Measurements from ENCODE around the gene CREG2.

The CREG2 gene

DNA sequence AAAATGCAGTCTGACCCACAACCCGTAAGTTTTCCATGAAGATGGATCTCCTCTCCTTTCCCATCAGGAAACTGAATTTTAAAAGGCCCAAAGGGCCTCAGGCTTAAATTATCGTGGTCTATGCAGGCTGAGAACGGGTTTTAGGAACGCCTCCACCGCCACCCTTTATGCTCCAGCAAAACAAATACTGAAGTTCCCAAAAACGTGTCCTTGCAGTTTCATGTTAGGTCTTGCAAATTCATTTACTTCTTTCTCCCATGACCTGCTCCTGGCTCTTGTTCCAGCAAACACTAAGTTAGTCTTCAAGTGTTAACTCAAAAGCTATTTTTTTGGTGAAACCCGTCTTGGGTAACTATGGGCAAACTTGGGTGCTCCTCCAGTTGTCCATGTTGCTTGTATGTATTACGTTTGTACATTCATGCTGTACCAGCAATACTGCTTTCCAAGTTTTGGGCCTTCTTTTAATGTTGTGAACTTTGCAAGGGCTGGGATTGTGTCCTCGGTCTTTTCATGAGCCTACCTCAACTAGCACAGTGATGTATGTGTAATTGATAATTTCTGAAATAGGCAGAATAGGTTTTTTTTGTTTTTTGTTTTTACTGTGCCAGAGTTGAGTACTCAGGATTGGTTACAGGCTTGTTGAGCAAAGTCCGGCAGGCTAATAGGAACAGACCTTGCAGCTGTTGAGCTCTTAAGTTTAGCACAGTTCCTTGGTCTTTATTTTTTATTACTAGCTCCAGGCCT, 77.0 kb downstream of the CREG2 start:
- Histone ChIP-seq H3K27ac (ENCODE audit: low read depth, low read length) (no peak overlapping the region), H3K4me1 (ENCODE audit: control insufficient read depth in 1 of 2, insufficient read depth in 2 of 2, low read length in 2 of 2) (peaks cover 4 to 12% of the 10 kb centered on the region in 2 experiments), H3K14ac (ENCODE audit: low read length) (no peak overlapping the region), H3K18ac (ENCODE audit: low read length) (no peak overlapping the region), H2BK5ac (ENCODE audit: low read depth, low read length, poor library complexity) (no peak overlapping the region), H3K36me3 (ENCODE audit: control insufficient read depth in 1 of 2, insufficient read depth in 2 of 2, low read length in 2 of 2) (no peaks in the 10 kb centered on the region), H3K4me2 (ENCODE audit: low read length) (no peak overlapping the region), H3K9ac (ENCODE audit: low read length) (no peak overlapping the region), H3K79me1 (ENCODE audit: low read length) (peaks cover 14% of the 10 kb centered on the region), H3K79me2 (ENCODE audit: control insufficient read depth, insufficient read depth, low read length, poor library complexity) (peaks cover 18% of the 10 kb centered on the region), H2AFZ (ENCODE audit: insufficient read depth, low read length, poor library complexity) (no peak overlapping the region), H3K27me3 (ENCODE audit: insufficient read depth, low read length) (no peaks in the 10 kb centered on the region), H4K8ac (ENCODE audit: low read depth, low read length) (peak overlapping the region; percentile 48), H4K12ac (ENCODE audit: low read depth, low read length) (no peak overlapping the region), H2BK120ac (ENCODE audit: insufficient read depth, low read length, poor library complexity) (no peak overlapping the region), H3K4ac (ENCODE audit: low read depth, low read length) (no peak overlapping the region), H3K23ac (ENCODE audit: low read length) (no peak overlapping the region), H3K4me3 (ENCODE audit: low read depth, low read length) (no peak overlapping the region), H4K91ac (ENCODE audit: low read depth, low read length) (peak overlapping the region; percentile 17), H3K9me3 (ENCODE audit: insufficient read depth, low read depth, low read length) (peaks cover 4% of the 10 kb centered on the region), H2BK12ac (ENCODE audit: low read length) (no peak overlapping the region), H2AK5ac (ENCODE audit: low read length) (no peak overlapping the region)
- DNase-seq, result no peak
- no CpG with 5 or more reads among the region's 10 CpGs for WGBS (ENCODE audit: extremely low coverage, insufficient coverage, insufficient read length)

DNA sequence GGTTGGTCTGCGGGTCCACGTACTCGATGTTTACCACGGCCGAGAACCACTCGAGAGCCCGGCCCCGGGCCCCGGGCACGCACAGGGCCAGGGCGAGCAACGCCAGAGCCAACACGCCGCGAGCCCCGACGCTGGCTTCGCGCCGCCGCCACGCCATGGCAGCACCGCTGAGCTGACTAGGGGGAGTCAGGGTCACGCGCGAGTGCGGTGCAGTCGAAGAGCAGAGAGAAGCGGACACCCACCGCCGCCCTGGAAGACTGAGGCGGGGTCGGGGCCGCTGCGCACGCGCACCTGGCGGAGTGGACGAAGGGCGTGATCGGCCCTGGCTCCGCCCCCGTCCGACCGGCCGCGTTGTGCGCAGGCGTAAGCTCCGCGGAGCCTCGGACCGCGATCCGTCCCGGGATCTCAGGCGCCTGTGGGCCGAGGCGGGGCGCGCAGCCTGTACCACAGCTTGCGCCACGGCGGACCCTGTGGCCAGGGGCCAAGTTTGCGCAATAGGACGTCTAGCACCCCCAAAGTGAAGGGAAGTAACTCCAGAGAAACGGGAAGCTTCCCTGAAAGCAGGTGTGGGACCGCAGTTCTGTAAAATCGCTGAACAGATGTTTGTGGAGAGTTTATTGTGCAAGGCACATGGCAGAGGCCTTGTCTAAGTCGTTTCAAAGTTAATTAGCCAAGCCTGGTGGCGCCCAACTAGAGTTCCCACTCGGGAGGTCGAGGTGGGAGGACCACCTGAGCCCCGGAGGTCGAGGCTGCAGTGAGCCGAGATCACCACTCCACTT, 78.7 kb downstream of the CREG2 start, which contains the start of gene RNF149:
Gene RNF149 (minus strand): TSS at position 270 of the 779 bp plus-strand sequence. CDS start 113 bp downstream, at position 157.
- Histone ChIP-seq H3K9ac (ENCODE audit: low read length) (peak within 1 kb of the TSS; percentile 93), H3K79me2 (ENCODE audit: control insufficient read depth, insufficient read depth, low read length, poor library complexity) (peaks cover 22% of the 10 kb centered on the region), H3K23ac (ENCODE audit: low read length) (no peak within 1 kb of the TSS), H3K4ac (ENCODE audit: low read depth, low read length) (peak within 1 kb of the TSS; percentile 80), H4K91ac (ENCODE audit: low read depth, low read length) (peak within 1 kb of the TSS; percentile 76), H3K27ac (ENCODE audit: low read depth, low read length) (peak within 1 kb of the TSS; percentile 55), H4K12ac (ENCODE audit: low read depth, low read length) (peak within 1 kb of the TSS; percentile 78), H3K18ac (ENCODE audit: low read length) (peak within 1 kb of the TSS; percentile 74), H3K9me3 (ENCODE audit: insufficient read depth, low read depth, low read length) (peaks cover 4% of the 10 kb centered on the region), H3K36me3 (ENCODE audit: control insufficient read depth in 1 of 2, insufficient read depth in 2 of 2, low read length in 2 of 2) (no peaks in the 10 kb centered on the region), H4K8ac (ENCODE audit: low read depth, low read length) (peak within 1 kb of the TSS; percentile 93), H2AK5ac (ENCODE audit: low read length) (peak within 1 kb of the TSS; percentile 36), H3K79me1 (ENCODE audit: low read length) (peaks cover 14% of the 10 kb centered on the region), H2AFZ (ENCODE audit: insufficient read depth, low read length, poor library complexity) (peak within 1 kb of the TSS; percentile 78), H2BK12ac (ENCODE audit: low read length) (no peak within 1 kb of the TSS), H2BK5ac (ENCODE audit: low read depth, low read length, poor library complexity) (peak within 1 kb of the TSS; percentile 64), H3K4me1 (ENCODE audit: control insufficient read depth in 1 of 2, insufficient read depth in 2 of 2, low read length in 2 of 2) (peaks cover 4 to 15% of the 10 kb centered on the region in 2 experiments), H3K4me3 (ENCODE audit: low read depth, low read length) (peak within 1 kb of the TSS; percentile 93), H2BK120ac (ENCODE audit: insufficient read depth, low read length, poor library complexity) (peak within 1 kb of the TSS; percentile 42), H3K14ac (ENCODE audit: low read length) (peak within 1 kb of the TSS; percentile 87), H3K27me3 (ENCODE audit: insufficient read depth, low read length) (no peaks in the 10 kb centered on the region), H3K4me2 (ENCODE audit: low read length) (peak within 1 kb of the TSS; percentile 91)
- DNase-seq, result peak; percentile 91 to 95
- WGBS (ENCODE audit: extremely low coverage, insufficient coverage, insufficient read length), result no CpG with 5 or more reads among the region's 76 CpGs

DNA sequence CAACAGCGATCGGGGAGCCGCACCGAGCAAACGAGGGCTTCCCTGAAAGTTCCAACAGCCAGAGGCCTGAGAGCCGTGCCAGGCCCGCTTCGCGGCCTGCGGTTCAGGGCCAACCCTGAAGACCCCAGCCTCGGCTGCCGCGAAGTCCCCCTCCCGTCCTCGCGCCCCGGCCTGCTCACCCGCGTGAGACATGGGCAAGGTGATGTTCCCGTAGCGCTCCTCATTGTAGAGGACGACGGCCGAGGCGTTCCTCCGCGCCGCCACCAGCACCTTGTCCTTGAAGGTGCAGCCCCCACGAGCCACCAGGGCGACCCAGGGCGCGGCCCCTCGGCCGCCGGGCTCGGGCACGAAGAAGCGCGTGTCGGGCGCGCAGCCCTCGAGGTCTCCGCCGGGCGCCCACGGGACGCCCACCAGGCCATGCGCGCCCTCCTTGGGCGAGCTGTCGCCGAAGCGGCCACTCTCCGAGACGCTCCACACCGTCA, 79.3 kb downstream of the CREG2 start:
- no peaks in the 10 kb centered on the region for H3K36me3 ChIP-seq (ENCODE audit: control insufficient read depth in 1 of 2, insufficient read depth in 2 of 2, low read length in 2 of 2)
- H3K4me1 ChIP-seq (ENCODE audit: control insufficient read depth in 1 of 2, insufficient read depth in 2 of 2, low read length in 2 of 2), result peaks cover 4 to 15% of the 10 kb centered on the region in 2 experiments
- peak overlapping the region; percentile 80 for H3K4ac ChIP-seq (ENCODE audit: low read depth, low read length)
- H3K79me2 ChIP-seq (ENCODE audit: control insufficient read depth, insufficient read depth, low read length, poor library complexity), result peaks cover 22% of the 10 kb centered on the region
- H3K18ac ChIP-seq (ENCODE audit: low read length), result peak overlapping the region; percentile 74
- H3K9ac ChIP-seq (ENCODE audit: low read length), result peak overlapping the region; percentile 93
- H4K8ac ChIP-seq (ENCODE audit: low read depth, low read length), result peak overlapping the region; percentile 74
- no CpG with 5 or more reads among the region's 57 CpGs for WGBS (ENCODE audit: extremely low coverage, insufficient coverage, insufficient read length)
- H4K91ac ChIP-seq (ENCODE audit: low read depth, low read length), result peak overlapping the region; percentile 76
- H3K4me2 ChIP-seq (ENCODE audit: low read length), result peak overlapping the region; percentile 91
- peaks cover 4% of the 10 kb centered on the region for H3K9me3 ChIP-seq (ENCODE audit: insufficient read depth, low read depth, low read length)
- peak overlapping the region; percentile 36 for H2AK5ac ChIP-seq (ENCODE audit: low read length)
- H3K23ac ChIP-seq (ENCODE audit: low read length), result no peak overlapping the region
- no peak overlapping the region for H2BK12ac ChIP-seq (ENCODE audit: low read length)
- H2AFZ ChIP-seq (ENCODE audit: insufficient read depth, low read length, poor library complexity), result peak overlapping the region; percentile 78
- peak in 1 of 2 donors; percentile 45 for DNase-seq
- H4K12ac ChIP-seq (ENCODE audit: low read depth, low read length), result peak overlapping the region; percentile 55
- no peaks in the 10 kb centered on the region for H3K27me3 ChIP-seq (ENCODE audit: insufficient read depth, low read length)
- H3K27ac ChIP-seq (ENCODE audit: low read depth, low read length), result no peak overlapping the region
- peak overlapping the region; percentile 93 for H3K4me3 ChIP-seq (ENCODE audit: low read depth, low read length)
- H2BK5ac ChIP-seq (ENCODE audit: low read depth, low read length, poor library complexity), result peak overlapping the region; percentile 64
- H3K79me1 ChIP-seq (ENCODE audit: low read length), result peaks cover 14% of the 10 kb centered on the region
- H2BK120ac ChIP-seq (ENCODE audit: insufficient read depth, low read length, poor library complexity), result peak overlapping the region; percentile 42
- peak overlapping the region; percentile 87 for H3K14ac ChIP-seq (ENCODE audit: low read length)

DNA sequence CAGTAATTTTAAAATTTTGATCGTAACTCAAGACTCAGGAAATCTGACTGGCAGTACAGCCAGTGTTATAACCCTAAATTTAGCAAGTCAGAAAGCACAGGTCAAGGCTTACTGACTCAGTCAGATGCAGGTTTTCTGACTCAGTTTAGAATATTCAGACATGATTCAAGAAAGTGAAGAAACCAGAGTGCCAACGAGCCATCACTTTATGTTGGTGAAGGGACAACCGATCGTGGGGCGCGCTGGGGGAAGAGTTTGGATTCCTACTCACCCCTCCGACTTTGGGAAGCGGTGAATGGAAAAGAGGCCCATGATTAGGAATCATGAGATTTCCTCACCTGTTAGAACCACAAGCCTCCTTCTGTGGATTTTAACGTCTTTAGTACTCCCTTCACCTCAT, 79.8 kb downstream of the CREG2 start:
- DNase-seq, result peak; percentile 23 to 53
- no peak overlapping the region for H3K27ac ChIP-seq (ENCODE audit: low read depth, low read length)

More for the DNA sequence above, 79.8 kb downstream of the CREG2 start:
- Histone ChIP-seq H3K4me1 (ENCODE audit: control insufficient read depth in 1 of 2, insufficient read depth in 2 of 2, low read length in 2 of 2) (peaks cover 4 to 15% of the 10 kb centered on the region in 2 experiments), H3K23ac (ENCODE audit: low read length) (no peak overlapping the region), H3K4me3 (ENCODE audit: low read depth, low read length) (peak overlapping the region; percentile 93), H4K12ac (ENCODE audit: low read depth, low read length) (peak overlapping the region; percentile 55), H3K4me2 (ENCODE audit: low read length) (peak overlapping the region; percentile 91), H4K8ac (ENCODE audit: low read depth, low read length) (peak overlapping the region; percentile 74), H3K18ac (ENCODE audit: low read length) (peak overlapping the region; percentile 74), H3K9me3 (ENCODE audit: insufficient read depth, low read depth, low read length) (peaks cover 4% of the 10 kb centered on the region), H2BK5ac (ENCODE audit: low read depth, low read length, poor library complexity) (no peak overlapping the region), H3K27me3 (ENCODE audit: insufficient read depth, low read length) (no peaks in the 10 kb centered on the region), H2AK5ac (ENCODE audit: low read length) (peak overlapping the region; percentile 36), H2BK12ac (ENCODE audit: low read length) (no peak overlapping the region), H3K9ac (ENCODE audit: low read length) (peak overlapping the region; percentile 39), H4K91ac (ENCODE audit: low read depth, low read length) (peak overlapping the region; percentile 76), H3K36me3 (ENCODE audit: control insufficient read depth in 1 of 2, insufficient read depth in 2 of 2, low read length in 2 of 2) (peaks cover under 1 to 2% of the 10 kb centered on the region in 2 experiments), H2AFZ (ENCODE audit: insufficient read depth, low read length, poor library complexity) (no peak overlapping the region), H3K14ac (ENCODE audit: low read length) (peak overlapping the region; percentile 87), H3K4ac (ENCODE audit: low read depth, low read length) (peak overlapping the region; percentile 80), H2BK120ac (ENCODE audit: insufficient read depth, low read length, poor library complexity) (no peak overlapping the region), H3K79me2 (ENCODE audit: control insufficient read depth, insufficient read depth, low read length, poor library complexity) (peaks cover 24% of the 10 kb centered on the region), H3K79me1 (ENCODE audit: low read length) (peaks cover 14% of the 10 kb centered on the region)
- no CpG with 5 or more reads among the region's 9 CpGs for WGBS (ENCODE audit: extremely low coverage, insufficient coverage, insufficient read length)
